Caco-2 (cell line): ENCODE measurements around the gene PRPSAP1. TPM values are rescaled to one million over a fixed set of nuclear protein-coding genes. Genes with fewer than 3 reads are reported as not detected.

ENCODE experiments used
- BruUV-seq: library from RNA; stranded (reverse); fragments of 400-500 nt; replicated peaks from 2 replicates; lab custom pipeline; 2021; lab: Mats Ljungman, UMichigan
- CTCF ChIA-PET: fragments of 300-600 bp; sonication (Branson Sonifier 250); formaldehyde crosslinking; loops from one replicate; lab custom pipeline; 2022; ENCODE audit warnings: antibody characterized with exemption; lab: Charles Lee
- POLR2A ChIA-PET: fragments of 300-600 bp; sonication (Branson Sonifier 250); formaldehyde crosslinking; loops from one replicate; lab custom pipeline; 2022; ENCODE audit warnings: antibody characterized with exemption; lab: Charles Lee
- DNase-seq, 2 experiments: peaks; one replicate each; pipeline versions ENCODE4 v3.0.0 to v3.0.0-alpha.2; 2020 to 2022
- H3K27me3 ChIP-seq: replicated peaks from 2 replicates; pipeline ENCODE4 v1.6.0; 2011; ENCODE audit warnings: low read length; ENCODE audit not compliant: control insufficient read depth, insufficient read depth
- H3K36me3 ChIP-seq: 2 replicates; pipeline ENCODE4 v1.5.1; 2011; ENCODE audit warnings: low read length; ENCODE audit not compliant: control insufficient read depth, insufficient read depth
- H3K4me1 ChIP-seq: fragments of 250-450 bp; sonication (Bioruptor Pico); 2 replicates; pipeline ENCODE4 v1.5.1; 2020; ENCODE audit warnings: mild to moderate bottlenecking
- H3K4me3 ChIP-seq: 2 replicates; pipeline ENCODE4 v1.5.1; 2011; ENCODE audit warnings: low read depth, mild to moderate bottlenecking, control low read depth, low read length
- H3K9me3 ChIP-seq: fragments of 250-450 bp; sonication (Bioruptor Pico); 2 replicates; pipeline ENCODE4 v1.5.1; 2020; ENCODE audit warnings: mild to moderate bottlenecking, moderate library complexity
- H3K27ac Mint-ChIP-seq: one replicate; pipeline ENCODE4 v1.8.0; 2022; ENCODE audit warnings: mixed read lengths; ENCODE audit not compliant: unreplicated experiment
- H3K27me3 Mint-ChIP-seq: one replicate; pipeline ENCODE4 v1.8.0; 2022; ENCODE audit warnings: mixed read lengths; ENCODE audit not compliant: insufficient read depth, unreplicated experiment
- H3K36me3 Mint-ChIP-seq: one replicate; pipeline ENCODE4 v1.8.0; 2022; ENCODE audit warnings: mild to moderate bottlenecking, mixed read lengths; ENCODE audit not compliant: insufficient read depth, unreplicated experiment
- H3K4me1 Mint-ChIP-seq: one replicate; pipeline ENCODE4 v1.8.0; 2022; ENCODE audit warnings: low read depth, mixed read lengths; ENCODE audit not compliant: unreplicated experiment
- H3K4me3 Mint-ChIP-seq: one replicate; pipeline ENCODE4 v1.8.0; 2022; ENCODE audit warnings: mild to moderate bottlenecking, moderate library complexity, mixed read lengths; ENCODE audit not compliant: unreplicated experiment
- H3K9me3 Mint-ChIP-seq: one replicate; pipeline ENCODE4 v1.8.0; 2022; ENCODE audit warnings: mixed read lengths; ENCODE audit not compliant: unreplicated experiment
- intact Hi-C: fragments of 100-400 bp; cut with micrococcal nuclease; formaldehyde crosslinking; loops from one replicate; pipeline ENCODE4 v1.10.0; 2022; ENCODE audit not compliant: unreplicated experiment
- total RNA-seq: library from RNA; stranded (reverse); gene quantifications from 2 replicates; pipeline ENCODE4 v1.2.3, GENCODE V29; 2022
- TF ChIP-seq, protein P1 (sequence below), 2 experiments: fragments of 200-600 bp in 1 of 2; IDR thresholded peaks; 1 replicate in 1 of 2; 2 replicates in 1 of 2; pipeline versions ENCODE4 v1.5.1 to v1.8.0; 2011 to 2022; ENCODE audit warnings: antibody characterized with exemption in 1 of 2, control low read depth in 1 of 2, inconsistent platforms in 1 of 2, low read depth in 1 of 2, low read length in 1 of 2, mild to moderate bottlenecking in 1 of 2, moderate library complexity in 1 of 2; ENCODE audit not compliant: insufficient read depth in 1 of 2, severe bottlenecking in 1 of 2, unreplicated experiment in 1 of 2

The PRPSAP1 gene
- total RNA-seq, 1 experiment from 2014 or later, result 87.6 TPM

DNA sequence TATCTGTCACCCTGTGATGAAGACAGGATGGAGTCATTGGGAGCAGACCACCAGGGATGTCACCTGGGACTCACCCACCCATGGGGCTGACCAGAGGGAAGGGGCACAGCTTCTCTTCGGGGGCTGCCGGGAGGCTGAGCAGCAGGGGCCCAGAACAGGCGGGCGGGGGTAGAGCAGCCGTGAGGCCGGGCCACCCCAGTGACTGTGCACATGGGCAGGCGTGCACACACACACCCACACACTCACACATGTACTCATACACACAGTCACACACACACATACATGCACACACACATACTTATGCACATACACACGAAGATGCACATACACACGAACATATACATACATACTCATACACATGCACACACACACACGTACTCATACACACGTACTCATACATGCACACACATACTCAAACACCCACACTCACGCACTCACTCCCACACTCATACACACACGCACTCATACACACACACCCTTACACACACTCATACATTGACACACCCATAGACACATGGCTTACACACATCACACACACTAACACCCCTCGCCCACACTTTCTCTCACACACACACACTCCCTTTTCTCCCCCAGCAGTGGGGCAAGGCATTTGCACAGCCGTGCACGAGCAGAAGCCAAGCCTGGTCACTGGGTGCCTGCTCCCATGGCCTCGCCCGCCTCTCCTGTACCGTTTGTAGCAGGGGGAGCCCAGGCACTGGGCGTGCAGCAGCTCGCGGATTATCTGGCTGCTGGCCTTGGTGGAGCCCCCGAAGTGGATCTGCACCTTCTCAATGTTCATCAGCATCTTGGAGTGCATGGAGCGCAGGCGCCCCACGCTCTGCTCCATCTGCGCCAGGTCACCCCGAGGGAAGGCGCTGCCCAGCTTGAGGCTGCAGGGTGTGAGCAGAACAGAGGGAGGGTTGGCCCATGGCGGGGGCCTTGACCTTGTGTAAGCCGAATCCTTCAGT, 76.1 kb downstream of the PRPSAP1 start:
- DNase-seq, result no peak
- Histone ChIP-seq H3K4me3 (no peak overlapping the region), H3K27me3 (no peaks in the 10 kb centered on the region), H3K9me3 (no peaks in the 10 kb centered on the region), H3K36me3 (no peaks in the 10 kb centered on the region), H3K4me1 (peaks cover 16% of the 10 kb centered on the region)
- no TSS peak for BruUV-seq
- POLR2A ChIA-PET, result no interaction called here
- TF ChIP-seq, protein P1, sequence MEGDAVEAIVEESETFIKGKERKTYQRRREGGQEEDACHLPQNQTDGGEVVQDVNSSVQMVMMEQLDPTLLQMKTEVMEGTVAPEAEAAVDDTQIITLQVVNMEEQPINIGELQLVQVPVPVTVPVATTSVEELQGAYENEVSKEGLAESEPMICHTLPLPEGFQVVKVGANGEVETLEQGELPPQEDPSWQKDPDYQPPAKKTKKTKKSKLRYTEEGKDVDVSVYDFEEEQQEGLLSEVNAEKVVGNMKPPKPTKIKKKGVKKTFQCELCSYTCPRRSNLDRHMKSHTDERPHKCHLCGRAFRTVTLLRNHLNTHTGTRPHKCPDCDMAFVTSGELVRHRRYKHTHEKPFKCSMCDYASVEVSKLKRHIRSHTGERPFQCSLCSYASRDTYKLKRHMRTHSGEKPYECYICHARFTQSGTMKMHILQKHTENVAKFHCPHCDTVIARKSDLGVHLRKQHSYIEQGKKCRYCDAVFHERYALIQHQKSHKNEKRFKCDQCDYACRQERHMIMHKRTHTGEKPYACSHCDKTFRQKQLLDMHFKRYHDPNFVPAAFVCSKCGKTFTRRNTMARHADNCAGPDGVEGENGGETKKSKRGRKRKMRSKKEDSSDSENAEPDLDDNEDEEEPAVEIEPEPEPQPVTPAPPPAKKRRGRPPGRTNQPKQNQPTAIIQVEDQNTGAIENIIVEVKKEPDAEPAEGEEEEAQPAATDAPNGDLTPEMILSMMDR (IDR thresholded peaks at IDR 0.05; ENCODE audit: insufficient read depth in 1 of 2, low read depth in 1 of 2, low read length in 1 of 2, severe bottlenecking in 1 of 2, unreplicated experiment in 1 of 2), result no peak
- Mint-ChIP-seq H3K36me3 (peaks cover 18% of the 10 kb centered on the region), H3K9me3 (no peaks in the 10 kb centered on the region), H3K4me3 (no peak overlapping the region), H3K4me1 (peaks cover 5% of the 10 kb centered on the region), H3K27me3 (no peaks in the 10 kb centered on the region), H3K27ac (no peak overlapping the region)
- CTCF ChIA-PET, result interaction anchor here (0.5 to 2.1 kb wide), 2 partner anchors 139 to 263 kb away, joined by 4 to 27 read pairs; no protein-coding TSS in a partner anchor
- intact Hi-C loops, result loop anchor here (2.0 to 5.0 kb wide), 3 partner anchors 29 to 265 kb away; no protein-coding TSS in a partner anchor

DNA sequence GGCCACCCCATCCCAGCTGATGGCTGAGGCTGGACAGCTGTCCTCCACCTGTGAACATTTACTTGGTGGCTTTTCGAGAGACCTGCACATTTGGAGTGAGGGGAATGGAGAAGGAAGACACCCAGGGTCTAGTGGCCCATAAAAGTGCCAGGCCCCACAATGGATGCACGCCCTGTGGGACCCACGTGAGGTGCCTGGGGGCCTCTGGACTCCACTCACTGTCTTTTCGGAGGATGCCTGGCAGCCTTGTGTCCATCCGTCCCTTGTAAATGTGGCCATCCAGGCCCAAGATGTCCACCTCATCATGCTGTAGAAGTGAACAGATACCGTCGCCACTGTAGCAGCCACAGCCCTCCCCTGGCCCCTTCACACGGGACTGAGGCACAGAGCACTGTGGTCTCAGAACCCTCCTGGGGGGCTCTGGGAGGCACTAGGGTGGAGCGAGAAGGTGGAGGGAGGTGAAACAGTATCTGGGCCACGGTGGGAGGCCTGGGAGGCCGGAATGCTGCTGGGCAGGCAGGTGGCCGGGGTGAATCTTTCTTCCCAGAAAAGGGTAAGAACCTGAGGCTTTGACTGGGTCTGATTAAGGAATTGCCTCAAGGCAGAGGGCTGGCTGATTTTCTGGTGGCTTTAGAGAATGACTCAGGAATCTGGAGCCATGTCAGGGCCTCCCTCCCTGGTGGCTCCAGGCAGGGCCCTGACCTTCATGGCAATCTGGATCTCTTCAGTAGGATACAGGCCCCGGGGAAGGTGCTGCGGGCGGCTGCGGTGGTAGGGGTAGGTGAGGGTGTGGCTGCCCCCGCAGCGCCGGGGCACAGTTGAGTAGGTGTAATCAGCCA, 77.0 kb downstream of the PRPSAP1 start:
- intact Hi-C loops, result loop anchor here (5.0 kb wide), 2 partner anchors 94 to 264 kb away; no protein-coding TSS in a partner anchor
- Mint-ChIP-seq H3K27me3 (no peaks in the 10 kb centered on the region), H3K36me3 (peaks cover 26% of the 10 kb centered on the region), H3K4me3 (no peak overlapping the region), H3K27ac (peak overlapping the region; percentile 65), H3K9me3 (no peaks in the 10 kb centered on the region), H3K4me1 (peaks cover 5% of the 10 kb centered on the region)
- POLR2A ChIA-PET, result no interaction called here
- CTCF ChIA-PET, result no interaction called here
- no peaks in the 10 kb centered on the region for H3K36me3 ChIP-seq
- H3K4me1 ChIP-seq, result peaks cover 16% of the 10 kb centered on the region
- H3K9me3 ChIP-seq, result no peaks in the 10 kb centered on the region
- H3K4me3 ChIP-seq, result no peak overlapping the region
- DNase-seq, result no peak
- TF ChIP-seq, protein P1 (IDR thresholded peaks at IDR 0.05; ENCODE audit: insufficient read depth in 1 of 2, low read depth in 1 of 2, low read length in 1 of 2, severe bottlenecking in 1 of 2, unreplicated experiment in 1 of 2), result no peak
- no peaks in the 10 kb centered on the region for H3K27me3 ChIP-seq
- BruUV-seq, result no TSS peak

DNA sequence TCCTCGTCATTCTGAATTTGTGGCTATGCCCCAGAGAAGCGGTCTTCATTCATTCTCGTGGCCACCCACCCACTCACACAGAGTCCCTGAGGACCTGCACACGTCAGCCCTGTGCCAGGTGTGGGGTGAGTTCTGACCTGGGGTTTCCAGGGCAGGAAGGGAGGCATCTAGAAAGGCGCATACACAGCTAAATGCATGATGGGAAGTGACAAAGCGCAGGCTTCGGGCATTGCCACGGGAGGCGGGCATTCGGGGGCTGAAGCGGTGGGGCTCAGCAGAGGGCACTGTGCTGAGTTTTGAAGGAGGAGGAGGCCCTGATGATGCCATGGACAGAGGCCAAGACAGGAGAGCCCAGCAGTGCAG, 77.7 kb downstream of the PRPSAP1 start:
- Histone ChIP-seq H3K4me1 (peaks cover 16% of the 10 kb centered on the region), H3K27me3 (no peaks in the 10 kb centered on the region), H3K9me3 (no peaks in the 10 kb centered on the region), H3K36me3 (no peaks in the 10 kb centered on the region), H3K4me3 (no peak overlapping the region)
- Mint-ChIP-seq H3K27me3 (no peaks in the 10 kb centered on the region), H3K4me1 (peaks cover 5% of the 10 kb centered on the region), H3K4me3 (no peak overlapping the region), H3K27ac (peak overlapping the region; percentile 65), H3K9me3 (no peaks in the 10 kb centered on the region), H3K36me3 (peaks cover 32% of the 10 kb centered on the region)
- TF ChIP-seq, protein P1 (IDR thresholded peaks at IDR 0.05; ENCODE audit: insufficient read depth in 1 of 2, low read depth in 1 of 2, low read length in 1 of 2, severe bottlenecking in 1 of 2, unreplicated experiment in 1 of 2), result no peak
- no TSS peak for BruUV-seq
- ChIA-PET POLR2A (no interaction called here), CTCF (no interaction called here)
- intact Hi-C loops, result loop anchor here (5.0 kb wide), 2 partner anchors 94 to 264 kb away; no protein-coding TSS in a partner anchor
- no peak for DNase-seq
